SU-DHL-6 (cell line): ENCODE data around the gene MRPL17.
"Not testable (repeated sequence)": the region's sequence is repeated elsewhere in the genome, so short reads cannot be mapped to it uniquely, and the experiment has no call there.

Experiments used
- H2AFZ ChIP-seq: fragments of 200-600 bp; sonication (generic); 2 replicates; pipeline ENCODE4 v1.6.1; 2014; ENCODE audit warnings: low read depth, mild to moderate bottlenecking, moderate library complexity, mixed read lengths, antibody characterized with exemption, low read length; ENCODE audit not compliant: severe bottlenecking
- H3F3A ChIP-seq: fragments of 200-600 bp; shearing (Covaris generic); 2 replicates; pipeline ENCODE4 v1.6.0; 2016; ENCODE audit warnings: antibody characterized with exemption, mild to moderate bottlenecking; ENCODE audit not compliant: insufficient read depth
- H3K27ac ChIP-seq: fragments of 200-600 bp; sonication (generic); 2 replicates; pipeline ENCODE4 v1.5.1; 2016; ENCODE audit warnings: low read depth, mild to moderate bottlenecking, low read length, moderate library complexity, mixed read lengths
- H3K27me3 ChIP-seq: fragments of 200-600 bp; sonication (generic), shearing (Covaris generic); 2 replicates; pipeline ENCODE4 v1.6.0; 2014; ENCODE audit warnings: mild to moderate bottlenecking, low read length
- H3K36me3 ChIP-seq: fragments of 200-600 bp; sonication (generic); 2 replicates; pipeline ENCODE4 v1.6.1; 2014; ENCODE audit warnings: mild to moderate bottlenecking, low read length, mixed read lengths
- H3K4me2 ChIP-seq: fragments of 300-600, 200-600 bp; shearing (Covaris generic), sonication (generic); 2 replicates; pipeline ENCODE4 v1.6.0; 2014; ENCODE audit warnings: low read length, low read depth, mild to moderate bottlenecking; ENCODE audit not compliant: poor library complexity, severe bottlenecking
- H3K4me3 ChIP-seq: fragments of 200-600 bp; sonication (generic); 2 replicates; pipeline ENCODE4 v1.5.1; 2014; ENCODE audit warnings: antibody characterized with exemption, low read length, mild to moderate bottlenecking, mixed read lengths; ENCODE audit not compliant: insufficient read depth, poor library complexity, severe bottlenecking
- H3K79me2 ChIP-seq: fragments of 200-600 bp; sonication (generic); 2 replicates; pipeline ENCODE4 v1.6.1; 2014; ENCODE audit warnings: mild to moderate bottlenecking, low read length, moderate library complexity; ENCODE audit not compliant: insufficient read depth
- H3K9ac ChIP-seq: fragments of 200-600 bp; sonication (generic); 2 replicates; pipeline ENCODE4 v1.7.0; 2014; ENCODE audit warnings: mild to moderate bottlenecking, low read length
- H3K9me2 ChIP-seq: fragments of 200-600 bp; sonication (generic); replicated peaks from 2 replicates; pipeline ENCODE4 v1.6.1; 2014; ENCODE audit warnings: low read length; ENCODE audit not compliant: insufficient read depth
- H3K9me3 ChIP-seq: fragments of 200-600 bp; sonication (generic); 2 replicates; pipeline ENCODE4 v1.6.1; 2014; ENCODE audit warnings: low read length, mixed read lengths; ENCODE audit not compliant: insufficient read depth
- H4K20me1 ChIP-seq: fragments of 200-600 bp; sonication (generic); 2 replicates; pipeline ENCODE4 v1.6.1; 2014; ENCODE audit warnings: low read depth, mild to moderate bottlenecking, antibody characterized with exemption, low read length, moderate library complexity, mixed read lengths
- EZH2phosphoT487 ChIP-seq: fragments of 200-600 bp; sonication (generic), shearing (Covaris generic); conservative IDR thresholded peaks from 2 replicates; pipeline ENCODE4 v1.6.1; 2018; ENCODE audit warnings: mild to moderate bottlenecking, antibody characterized with exemption, low read length, moderate library complexity, mixed read lengths
- TF ChIP-seq, protein P1 (sequence below): fragments of 200-600 bp; sonication (generic); IDR thresholded peaks from one replicate; pipeline ENCODE4 v1.5.1; 2017; ENCODE audit warnings: antibody characterized with exemption, mild to moderate bottlenecking, low read length, moderate library complexity; ENCODE audit not compliant: insufficient read depth, poor library complexity, severe bottlenecking

The MRPL17 gene

DNA sequence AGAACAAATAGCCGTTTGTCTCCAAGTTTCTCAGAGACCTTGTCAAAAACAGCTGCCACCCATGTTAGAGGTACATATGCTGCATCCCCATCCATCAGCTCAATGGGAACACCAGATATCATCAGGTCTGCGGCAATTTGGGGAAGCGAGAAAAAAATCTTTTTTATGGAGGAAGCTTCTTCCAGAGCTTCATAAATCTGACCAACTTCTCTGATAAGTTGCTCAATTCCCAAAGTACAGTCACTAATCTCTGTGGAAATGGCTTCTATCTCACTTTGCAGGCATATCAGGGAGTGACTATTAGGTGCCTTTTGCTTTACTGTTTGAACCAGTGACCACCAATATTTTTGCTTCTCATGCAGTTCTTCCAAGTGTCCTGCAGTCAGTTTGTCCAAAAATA, 34.3 kb upstream of the MRPL17 start:
- no peak overlapping the region for H3K4me2 ChIP-seq
- no peaks in the 10 kb centered on the region for H4K20me1 ChIP-seq
- H3K27ac ChIP-seq = no peak overlapping the region
- H3K9me3 ChIP-seq = no peaks in the 10 kb centered on the region
- no peaks in the 10 kb centered on the region for H3K9me2 ChIP-seq
- no peaks in the 10 kb centered on the region for H3K79me2 ChIP-seq
- H2AFZ ChIP-seq = no peak overlapping the region
- no peaks in the 10 kb centered on the region for H3F3A ChIP-seq
- TF ChIP-seq, protein P1, sequence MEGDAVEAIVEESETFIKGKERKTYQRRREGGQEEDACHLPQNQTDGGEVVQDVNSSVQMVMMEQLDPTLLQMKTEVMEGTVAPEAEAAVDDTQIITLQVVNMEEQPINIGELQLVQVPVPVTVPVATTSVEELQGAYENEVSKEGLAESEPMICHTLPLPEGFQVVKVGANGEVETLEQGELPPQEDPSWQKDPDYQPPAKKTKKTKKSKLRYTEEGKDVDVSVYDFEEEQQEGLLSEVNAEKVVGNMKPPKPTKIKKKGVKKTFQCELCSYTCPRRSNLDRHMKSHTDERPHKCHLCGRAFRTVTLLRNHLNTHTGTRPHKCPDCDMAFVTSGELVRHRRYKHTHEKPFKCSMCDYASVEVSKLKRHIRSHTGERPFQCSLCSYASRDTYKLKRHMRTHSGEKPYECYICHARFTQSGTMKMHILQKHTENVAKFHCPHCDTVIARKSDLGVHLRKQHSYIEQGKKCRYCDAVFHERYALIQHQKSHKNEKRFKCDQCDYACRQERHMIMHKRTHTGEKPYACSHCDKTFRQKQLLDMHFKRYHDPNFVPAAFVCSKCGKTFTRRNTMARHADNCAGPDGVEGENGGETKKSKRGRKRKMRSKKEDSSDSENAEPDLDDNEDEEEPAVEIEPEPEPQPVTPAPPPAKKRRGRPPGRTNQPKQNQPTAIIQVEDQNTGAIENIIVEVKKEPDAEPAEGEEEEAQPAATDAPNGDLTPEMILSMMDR = no peak
- TF ChIP-seq EZH2phosphoT487 = no peak
- no peaks in the 10 kb centered on the region for H3K27me3 ChIP-seq
- H3K9ac ChIP-seq = no peak overlapping the region
- no peaks in the 10 kb centered on the region for H3K36me3 ChIP-seq
- H3K4me3 ChIP-seq = no peak overlapping the region

DNA sequence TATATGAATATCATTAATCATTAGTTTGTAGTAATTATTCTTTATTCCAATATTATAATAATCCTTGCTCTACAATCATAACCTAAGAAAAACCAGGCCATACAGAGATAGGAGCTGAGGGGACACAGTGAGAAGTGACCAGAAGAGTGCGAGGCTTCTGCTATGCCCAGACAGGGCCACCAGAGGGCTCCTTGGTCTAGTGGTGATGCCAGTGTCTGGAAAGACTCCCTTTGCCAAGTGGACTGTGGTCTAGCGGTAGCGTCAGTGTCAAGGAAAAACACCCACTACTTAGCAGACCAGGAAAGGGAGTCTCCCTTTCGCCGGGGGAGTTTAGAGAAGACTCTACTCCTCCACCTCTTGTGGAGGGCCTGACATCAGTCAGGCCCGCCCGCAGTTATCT, 28.4 kb upstream of the MRPL17 start:
- H3F3A ChIP-seq, H4K20me1 ChIP-seq, H3K9me3 ChIP-seq, H3K27ac ChIP-seq, H3K9ac ChIP-seq, H3K27me3 ChIP-seq, H3K36me3 ChIP-seq, H3K4me2 ChIP-seq, H2AFZ ChIP-seq, H3K79me2 ChIP-seq, H3K9me2 ChIP-seq, H3K4me3 ChIP-seq: not testable (repeated sequence)

DNA sequence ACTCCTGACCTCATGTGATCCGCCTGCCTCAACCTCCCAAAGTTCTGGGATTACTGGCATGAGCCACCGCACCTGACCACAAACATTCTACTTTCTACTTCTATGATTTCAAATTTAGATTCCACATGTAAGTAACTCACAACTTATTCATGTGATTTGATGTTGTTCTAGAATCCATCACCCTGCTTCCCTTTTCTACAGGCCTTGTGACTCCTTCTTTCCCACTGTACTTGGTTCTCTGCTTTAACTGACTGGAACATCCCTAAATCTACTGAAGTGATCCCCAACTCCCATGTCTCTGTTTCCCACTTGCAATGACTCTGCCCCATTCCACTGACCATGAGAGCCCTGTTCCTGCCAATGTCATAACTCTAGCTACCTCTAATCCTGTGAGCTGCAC, 25.7 kb upstream of the MRPL17 start:
- Histone ChIP-seq H3K36me3 (no peaks in the 10 kb centered on the region), H3K27ac (no peak overlapping the region), H3K4me2 (no peak overlapping the region), H4K20me1 (no peaks in the 10 kb centered on the region), H3K9me3 (no peaks in the 10 kb centered on the region), H3K27me3 (no peaks in the 10 kb centered on the region), H3K4me3 (no peak overlapping the region), H3K9me2 (no peaks in the 10 kb centered on the region), H2AFZ (no peak overlapping the region), H3K9ac (no peak overlapping the region), H3F3A (no peaks in the 10 kb centered on the region), H3K79me2 (no peaks in the 10 kb centered on the region)
- TF ChIP-seq, protein P1 = no peak
- no peak for TF ChIP-seq EZH2phosphoT487

DNA sequence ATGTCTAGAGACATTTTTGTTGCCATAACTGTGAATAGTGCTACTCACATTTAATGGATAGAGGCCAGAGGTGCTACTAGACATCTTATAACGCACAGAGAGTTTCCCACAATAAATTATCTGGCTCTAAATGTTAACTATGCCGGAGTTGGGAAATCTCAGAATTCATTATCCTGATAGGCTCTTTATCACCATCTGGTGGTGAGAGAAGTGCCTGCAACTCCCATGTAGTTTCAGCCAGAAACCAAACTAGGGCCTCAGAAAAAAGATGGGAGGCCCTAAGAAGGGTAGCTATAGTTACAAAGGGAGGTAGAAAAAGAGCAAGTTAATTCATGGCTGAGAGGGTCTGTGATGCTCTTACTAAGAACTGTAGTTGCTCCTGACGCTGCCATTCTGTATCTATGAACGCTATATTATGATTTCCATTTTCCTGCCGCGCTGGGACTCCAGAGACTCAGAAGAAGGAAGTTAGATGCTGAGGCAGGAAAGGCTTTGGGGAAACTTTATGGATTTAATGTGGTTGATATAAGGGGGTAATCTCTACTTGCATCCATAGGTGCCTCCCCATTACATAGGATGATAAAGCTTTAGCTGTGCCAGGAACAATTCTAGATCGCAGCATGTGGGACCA, 22.9 kb upstream of the MRPL17 start:
- Histone ChIP-seq H3K4me3 (no peak overlapping the region), H3K27ac (no peak overlapping the region), H3K9me2 (no peaks in the 10 kb centered on the region), H4K20me1 (no peaks in the 10 kb centered on the region), H3K79me2 (no peaks in the 10 kb centered on the region), H3K4me2 (no peak overlapping the region), H3K9ac (no peak overlapping the region), H3F3A (no peaks in the 10 kb centered on the region), H3K36me3 (no peaks in the 10 kb centered on the region), H3K9me3 (no peaks in the 10 kb centered on the region), H3K27me3 (no peaks in the 10 kb centered on the region), H2AFZ (no peak overlapping the region)
- TF ChIP-seq EZH2phosphoT487 = no peak
- TF ChIP-seq, protein P1 = peak; percentile 94
